NOMO-1 treated with dmso at 0.1 percent for 144 hours (cell line): ENCODE results near the gene TMEM141.

Source experiments
- DNase-seq: peaks from one replicate; lab custom pipeline; 2025; ENCODE audit not compliant: unreplicated experiment; lab: John Stamatoyannopoulos, UW

The TMEM141 gene

DNA sequence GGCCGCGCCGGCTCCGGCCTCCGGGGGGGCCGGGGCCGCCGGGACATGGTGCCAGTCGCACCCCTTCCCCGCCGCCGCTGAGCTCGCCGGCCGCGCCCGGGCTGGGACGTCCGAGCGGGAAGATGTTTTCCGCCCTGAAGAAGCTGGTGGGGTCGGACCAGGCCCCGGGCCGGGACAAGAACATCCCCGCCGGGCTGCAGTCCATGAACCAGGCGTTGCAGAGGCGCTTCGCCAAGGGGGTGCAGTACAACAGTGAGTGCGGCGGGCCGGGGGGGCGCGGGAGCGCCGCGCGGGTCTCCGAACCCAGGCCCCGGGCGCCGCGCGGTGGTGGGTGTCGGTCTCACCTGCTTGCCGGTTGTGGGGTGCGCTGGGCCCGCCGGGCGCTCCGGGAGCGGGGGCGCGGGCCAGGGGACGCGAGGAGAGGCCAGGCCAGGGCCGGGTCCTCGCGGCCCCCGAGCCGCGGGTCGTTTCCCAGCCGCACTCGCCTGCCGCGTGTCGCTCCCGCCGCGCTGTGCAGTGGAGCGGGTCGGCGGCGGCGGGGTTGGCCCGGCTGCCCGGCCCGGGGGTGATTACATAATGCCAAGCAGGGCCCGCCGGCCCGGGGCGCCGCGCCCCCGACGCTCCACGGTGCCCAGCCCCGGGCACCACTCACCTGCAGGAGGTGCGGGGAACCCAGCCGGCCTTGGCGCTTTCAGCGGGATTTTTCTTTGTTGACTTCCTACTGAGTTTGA lies 17.1 kb downstream of the TMEM141 start:
- no peak for DNase-seq

DNA sequence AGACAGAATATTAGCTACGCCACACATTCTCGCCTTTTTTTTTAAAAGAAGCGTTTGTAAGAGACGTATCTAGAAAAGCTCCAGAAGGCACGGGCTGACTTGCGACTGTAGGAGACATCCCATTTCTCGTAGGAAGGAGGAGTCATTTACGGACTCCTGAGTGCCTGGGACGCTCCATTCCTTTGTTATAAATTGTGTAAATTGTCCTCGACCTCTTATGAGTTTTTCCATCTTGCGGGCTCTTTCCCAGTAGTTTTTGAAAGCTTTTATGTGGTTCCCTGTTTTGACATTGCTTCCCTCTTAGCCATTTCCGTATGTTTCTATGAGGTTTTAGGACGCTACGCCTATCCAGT lies 17.6 kb downstream of the TMEM141 start:
- DNase-seq = no peak

DNA sequence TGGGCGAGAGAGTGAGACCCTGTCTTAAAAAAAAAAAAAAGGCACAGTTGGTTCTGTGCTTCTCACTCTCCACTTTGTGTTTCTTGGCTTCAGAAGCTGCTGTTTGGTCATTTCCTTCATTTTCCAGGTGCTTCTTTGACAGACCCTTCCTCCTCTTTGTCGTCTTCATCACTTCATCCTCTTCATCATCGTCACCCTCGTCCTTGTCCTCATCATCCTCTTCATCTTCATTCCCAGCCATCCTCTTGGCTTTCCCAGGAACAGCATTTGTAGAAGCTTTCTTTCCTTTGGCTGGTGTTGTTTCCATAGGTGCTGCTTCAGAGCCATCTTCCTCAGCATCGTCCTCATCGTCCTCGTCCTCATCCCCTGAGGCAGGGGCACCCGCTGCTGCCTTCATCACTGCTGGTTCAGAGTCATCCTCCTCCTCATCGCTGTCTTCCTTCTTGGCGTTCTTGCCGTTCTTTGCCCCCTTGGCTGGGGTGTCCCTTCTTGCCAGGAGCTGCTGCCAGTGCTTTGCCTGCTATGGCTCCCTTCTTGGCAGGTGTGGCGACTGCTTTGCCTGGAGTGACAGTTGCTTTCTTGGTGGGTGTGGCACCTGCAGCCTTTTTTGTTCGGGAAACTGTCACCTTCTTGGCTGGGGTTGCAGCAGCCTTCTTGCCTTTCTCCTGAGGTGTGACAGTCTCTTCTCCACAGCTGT lies 23.7 kb downstream of the TMEM141 start:
- DNase-seq = no peak

DNA sequence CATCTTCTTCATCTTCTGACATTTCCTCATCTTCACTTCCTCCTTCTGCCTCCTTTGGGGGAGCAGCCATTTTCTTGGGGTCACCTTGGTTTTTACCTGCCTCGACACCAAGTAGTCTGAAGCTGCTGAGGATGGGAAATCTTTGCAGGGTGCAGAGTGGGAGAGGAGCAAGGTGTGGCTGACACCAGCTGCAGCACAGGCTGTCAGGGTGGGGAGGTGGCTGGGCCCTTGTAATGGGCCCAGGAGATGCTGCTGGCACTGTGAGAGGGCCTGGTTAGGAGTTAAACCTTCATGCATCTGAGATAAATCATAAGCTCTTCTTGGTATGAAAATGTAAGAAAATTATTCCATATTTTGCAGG lies 24.3 kb downstream of the TMEM141 start:
- DNase-seq = no peak

DNA sequence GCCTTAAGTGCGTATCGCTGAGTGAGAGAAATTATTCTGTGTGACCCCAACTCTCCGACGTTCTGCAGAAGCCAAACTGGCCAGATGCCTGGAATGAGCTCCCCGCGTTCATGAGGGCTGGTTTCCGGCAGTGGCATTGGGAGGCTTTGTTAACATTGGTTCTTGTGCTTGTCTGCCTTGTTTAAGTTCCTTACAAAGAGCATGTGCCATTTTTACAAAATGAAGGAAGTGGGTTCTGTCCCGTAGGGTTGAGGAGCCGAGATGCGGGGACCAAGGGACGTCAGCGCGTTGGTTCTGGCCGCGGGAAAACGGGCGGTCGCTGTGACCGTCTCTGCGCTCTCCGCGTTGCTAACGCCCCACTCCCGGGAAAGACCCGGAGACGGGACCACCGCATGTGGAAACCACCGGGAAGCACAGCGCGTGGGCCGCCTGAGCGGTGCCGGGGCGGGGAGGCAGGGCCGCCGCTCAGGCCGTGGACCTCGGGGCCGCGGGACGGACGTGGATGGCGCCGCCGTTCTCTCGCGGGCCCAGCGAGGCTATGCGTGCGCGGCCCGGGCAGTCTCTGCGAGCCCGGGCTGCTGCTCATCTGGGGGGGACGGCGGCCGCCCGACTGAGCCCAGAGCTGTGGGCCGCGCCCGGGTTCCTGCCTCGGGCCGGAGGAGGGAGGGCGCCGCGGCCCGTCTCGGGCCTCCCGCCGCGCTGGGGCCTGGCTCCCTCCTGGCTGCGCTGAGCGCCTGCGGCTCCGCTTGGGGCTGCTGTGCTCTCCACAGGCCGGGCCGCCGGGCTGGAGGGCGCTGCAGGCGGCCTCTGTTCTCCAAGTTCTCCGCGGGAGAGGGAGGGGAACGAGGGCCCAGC lies 30.1 kb downstream of the TMEM141 start:
- no peak for DNase-seq

DNA sequence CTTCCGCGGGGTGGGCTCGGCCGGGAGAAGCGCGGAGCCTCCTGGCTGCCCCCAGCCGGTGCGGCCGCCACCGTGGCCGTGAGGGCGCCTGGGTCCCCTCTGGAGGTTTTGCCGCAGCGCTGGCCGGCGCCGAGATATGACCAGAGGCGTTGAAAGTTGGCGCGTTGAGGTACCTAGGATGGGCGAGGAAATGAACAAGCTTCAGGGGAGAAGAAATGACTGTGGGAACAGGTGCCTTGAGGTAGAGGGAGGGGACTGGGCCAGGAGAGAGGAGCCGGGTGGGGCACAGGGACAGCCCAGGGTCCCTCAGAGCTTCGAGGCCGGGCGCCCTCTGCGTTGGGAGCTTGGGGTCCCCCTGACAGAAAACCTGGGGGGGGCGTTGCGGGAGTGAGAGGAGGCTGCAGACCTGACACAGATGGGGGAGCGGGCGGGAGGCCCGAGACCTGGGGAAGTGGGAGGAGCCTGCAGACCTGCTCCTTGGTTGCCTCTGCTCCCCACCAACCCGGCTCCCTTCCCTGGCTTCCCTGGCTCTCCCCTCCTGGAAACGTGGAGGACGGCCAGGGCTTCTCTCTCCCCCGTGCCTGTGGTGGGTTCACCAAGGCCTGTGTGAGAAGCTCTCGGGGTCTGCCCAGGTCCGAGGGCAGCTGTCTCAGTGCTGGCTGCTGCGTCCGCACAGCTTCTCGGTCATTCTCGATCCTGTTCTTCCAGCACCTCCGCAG lies 30.8 kb downstream of the TMEM141 start:
- DNase-seq = no peak

DNA sequence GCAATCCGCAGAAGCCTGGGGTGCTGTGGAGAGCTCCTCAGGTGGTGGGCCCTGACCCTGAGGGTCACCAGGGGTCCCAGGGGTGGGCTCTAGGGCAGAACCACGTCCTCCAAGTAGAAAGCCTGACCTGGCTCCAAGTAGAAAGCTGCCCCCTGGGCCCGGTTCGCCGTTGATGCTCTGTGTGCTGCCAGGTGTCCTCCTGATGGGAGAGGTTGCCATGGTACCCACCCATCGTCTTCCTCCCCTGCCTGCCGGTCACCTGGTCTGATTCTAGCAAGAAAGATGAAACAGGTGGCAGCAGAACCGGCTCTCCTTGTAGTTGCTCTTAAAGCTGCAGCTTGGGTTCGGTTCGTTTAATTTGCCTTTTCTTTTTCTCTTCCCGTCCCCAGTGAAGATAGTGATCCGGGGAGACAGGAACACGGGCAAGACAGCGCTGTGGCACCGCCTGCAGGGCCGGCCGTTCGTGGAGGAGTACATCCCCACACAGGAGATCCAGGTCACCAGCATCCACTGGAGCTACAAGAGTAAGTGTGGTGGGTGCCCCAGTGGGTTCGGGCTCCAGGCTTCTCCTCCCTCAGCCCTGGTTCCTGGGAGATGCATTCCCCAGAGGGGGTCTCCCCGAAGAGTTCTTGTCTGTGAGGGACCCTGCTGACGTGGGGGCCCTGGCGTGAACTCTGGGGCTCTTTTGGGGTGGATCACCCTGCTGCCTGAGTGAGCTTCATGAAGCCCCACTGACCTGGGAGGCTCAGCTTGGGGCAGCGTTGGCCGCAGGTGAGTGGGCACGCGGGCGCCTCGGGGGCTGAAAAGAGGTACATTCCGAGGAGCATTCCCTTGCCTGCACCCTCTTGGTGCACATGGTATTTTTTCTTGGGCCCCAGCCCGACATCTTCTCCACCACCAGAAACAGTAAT lies 32.2 kb downstream of the TMEM141 start:
- no peak for DNase-seq

DNA sequence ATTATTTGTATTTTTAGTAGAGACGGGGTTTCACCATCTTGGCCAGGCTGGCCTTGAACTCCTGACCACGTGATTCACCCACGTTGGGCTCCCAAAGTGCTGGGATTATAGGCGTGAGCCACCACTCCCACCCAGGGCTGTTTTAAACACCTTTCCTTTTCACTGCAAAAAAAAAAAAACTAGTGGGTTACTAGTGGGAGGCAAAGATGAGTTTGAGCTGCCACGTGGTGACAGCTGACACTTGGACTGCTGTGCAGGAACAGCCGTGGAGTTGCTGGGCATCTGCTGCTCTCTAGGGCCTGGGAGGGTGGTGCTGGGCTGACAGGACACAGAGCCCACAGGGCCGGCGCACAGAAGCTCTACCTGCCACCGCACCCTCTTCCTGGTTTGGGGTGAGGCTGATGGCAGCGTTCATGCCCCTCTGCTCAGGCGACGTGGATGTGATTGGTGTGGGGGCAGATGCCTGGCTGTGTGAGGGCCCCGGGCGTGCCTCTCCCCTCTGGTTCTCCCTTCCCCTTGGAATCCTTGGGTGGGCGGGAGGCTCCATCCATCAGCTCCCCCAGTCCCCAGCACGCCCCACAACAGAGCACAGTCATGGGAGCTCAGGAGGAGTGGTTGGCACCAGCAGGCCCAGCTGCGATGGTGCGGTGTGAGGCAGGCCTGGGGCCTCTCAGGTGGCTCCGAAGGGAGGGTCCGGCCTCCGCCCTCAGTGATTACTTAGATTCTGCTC lies 33.5 kb downstream of the TMEM141 start:
- DNase-seq = no peak

DNA sequence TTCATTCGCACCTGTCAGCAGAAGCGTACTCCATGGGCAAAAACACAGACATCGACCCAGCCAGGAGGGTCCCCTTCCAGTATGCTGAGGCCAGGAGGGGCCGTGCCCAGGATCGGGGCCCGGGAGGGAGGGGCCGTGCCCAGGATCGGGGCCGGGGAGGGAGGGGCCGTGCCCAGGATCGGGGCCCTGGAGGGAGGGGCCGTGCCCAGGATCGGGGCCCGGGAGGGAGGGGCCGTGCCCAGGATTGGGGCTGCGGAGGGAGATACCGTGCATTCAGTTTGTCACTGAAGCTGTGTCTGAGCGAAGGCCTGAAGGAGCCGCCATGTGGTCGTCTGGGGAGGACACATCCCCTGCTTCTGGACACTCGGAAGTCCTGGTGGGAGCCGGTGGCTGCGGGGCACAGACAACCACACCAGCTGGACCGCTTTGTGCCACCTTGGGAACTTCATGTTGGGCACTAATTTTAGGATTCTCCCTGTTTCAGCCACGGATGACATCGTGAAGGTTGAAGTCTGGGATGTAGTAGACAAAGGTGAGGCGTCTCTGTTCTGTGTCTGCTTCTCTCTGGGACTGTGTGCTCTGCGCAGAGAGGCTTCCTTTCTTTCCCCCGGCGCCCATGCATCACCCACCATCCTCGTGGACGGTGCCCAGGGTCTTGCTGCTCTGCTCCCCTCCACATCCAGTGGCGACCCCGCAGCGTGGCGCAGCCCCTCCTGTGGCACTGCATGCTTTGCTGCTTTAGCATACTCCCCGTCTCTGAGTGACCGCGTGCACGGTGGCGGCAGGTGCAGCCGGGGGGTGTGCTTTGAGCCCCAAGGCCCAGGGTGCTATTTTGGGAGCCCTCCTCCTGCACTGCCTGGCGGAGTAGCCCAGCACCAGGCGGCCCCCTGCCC lies 34.4 kb downstream of the TMEM141 start:
- no peak for DNase-seq

DNA sequence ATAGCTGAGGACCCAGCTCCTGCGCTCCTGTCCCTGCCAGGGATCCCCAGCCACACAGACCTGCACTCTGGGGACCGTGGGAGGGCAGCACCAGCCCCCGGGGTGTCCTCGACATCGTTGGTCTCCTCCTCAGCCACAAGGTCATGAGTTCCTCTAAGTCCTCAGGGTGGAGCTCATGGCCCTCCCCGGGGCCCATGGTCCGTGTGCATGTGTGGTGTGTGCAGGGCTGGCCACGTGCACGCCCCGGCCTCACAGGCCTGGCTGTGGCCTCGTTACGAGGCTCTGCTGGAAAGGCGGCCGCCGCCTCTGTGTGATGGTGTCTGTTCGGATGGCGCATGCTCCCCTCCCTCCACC lies 35.0 kb downstream of the TMEM141 start:
- no peak for DNase-seq

DNA sequence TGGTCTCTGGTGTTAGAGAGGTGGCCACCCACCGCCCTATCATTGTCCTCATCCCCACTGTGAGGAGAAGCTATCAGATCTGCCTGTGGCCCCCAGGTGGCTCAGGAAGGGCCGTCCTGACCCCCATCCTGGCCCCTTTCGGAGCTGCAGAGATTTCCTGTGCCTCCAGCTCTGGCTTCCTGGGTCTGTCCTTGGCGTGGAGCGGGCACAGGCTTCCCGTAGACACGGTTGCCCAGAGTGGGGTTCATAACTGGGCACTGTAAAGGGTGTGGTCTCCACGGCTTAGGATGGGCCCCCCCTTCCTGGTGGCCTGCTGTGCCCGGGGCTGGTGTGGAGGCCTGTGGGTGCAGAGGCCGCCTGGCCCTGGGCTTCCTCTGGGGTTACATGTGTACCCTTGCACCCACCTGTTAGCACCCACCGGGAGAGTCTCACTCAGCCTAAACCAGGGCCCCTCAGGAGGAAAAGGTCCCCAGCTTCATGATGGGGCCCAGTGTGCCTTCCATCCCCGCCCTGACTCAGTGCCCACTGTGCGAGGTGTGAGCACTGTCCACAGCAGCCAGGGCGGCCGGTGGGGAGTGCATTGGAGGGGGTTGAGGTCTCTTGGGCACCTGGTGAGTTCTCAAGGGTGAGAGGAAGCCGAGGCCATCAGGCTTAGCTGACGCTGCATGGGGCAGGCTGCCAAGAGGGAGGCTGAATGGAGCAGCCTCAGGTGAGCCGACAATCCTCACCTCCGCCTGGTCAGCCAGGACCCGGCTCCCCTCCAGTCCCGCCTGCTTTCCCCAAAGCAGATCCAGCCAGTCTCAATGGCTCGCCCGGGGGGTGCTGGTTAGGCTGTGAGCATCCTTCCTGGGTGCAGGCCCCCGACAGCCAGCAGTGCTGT lies 35.8 kb downstream of the TMEM141 start:
- DNase-seq = no peak

DNA sequence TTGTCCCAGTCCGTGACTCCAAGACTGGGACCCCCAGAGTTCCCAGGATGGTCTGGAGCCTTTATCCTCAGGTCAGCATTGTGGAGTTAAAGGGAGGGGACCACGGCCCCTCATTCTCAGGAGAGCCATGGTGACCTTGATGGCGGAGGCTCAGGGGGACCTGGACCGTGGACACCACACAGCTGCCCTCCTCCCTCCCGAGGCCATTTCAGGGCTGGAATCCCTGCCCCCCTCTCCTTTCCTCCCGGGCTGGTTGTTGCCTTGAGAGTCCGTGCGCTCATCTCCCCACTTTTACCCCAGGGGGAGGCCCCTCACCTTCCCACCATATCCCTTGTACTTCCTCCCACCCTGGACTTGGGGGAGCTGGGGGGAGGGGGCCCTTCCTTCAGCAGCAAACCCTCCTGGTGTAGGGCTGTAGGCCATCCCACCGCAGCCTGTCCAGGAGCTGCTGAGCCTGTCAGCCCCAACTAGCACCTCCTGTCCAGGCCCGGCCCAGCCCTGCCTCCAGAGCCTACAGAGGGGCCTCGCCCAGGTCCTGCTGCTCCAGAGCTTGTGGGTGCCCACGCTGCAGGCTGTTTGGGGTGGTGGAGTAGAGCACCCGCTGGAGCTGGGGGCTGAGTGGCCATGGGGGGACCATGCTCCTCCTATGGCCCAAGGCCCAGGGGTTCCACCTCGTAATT lies 36.8 kb downstream of the TMEM141 start:
- DNase-seq = no peak

DNA sequence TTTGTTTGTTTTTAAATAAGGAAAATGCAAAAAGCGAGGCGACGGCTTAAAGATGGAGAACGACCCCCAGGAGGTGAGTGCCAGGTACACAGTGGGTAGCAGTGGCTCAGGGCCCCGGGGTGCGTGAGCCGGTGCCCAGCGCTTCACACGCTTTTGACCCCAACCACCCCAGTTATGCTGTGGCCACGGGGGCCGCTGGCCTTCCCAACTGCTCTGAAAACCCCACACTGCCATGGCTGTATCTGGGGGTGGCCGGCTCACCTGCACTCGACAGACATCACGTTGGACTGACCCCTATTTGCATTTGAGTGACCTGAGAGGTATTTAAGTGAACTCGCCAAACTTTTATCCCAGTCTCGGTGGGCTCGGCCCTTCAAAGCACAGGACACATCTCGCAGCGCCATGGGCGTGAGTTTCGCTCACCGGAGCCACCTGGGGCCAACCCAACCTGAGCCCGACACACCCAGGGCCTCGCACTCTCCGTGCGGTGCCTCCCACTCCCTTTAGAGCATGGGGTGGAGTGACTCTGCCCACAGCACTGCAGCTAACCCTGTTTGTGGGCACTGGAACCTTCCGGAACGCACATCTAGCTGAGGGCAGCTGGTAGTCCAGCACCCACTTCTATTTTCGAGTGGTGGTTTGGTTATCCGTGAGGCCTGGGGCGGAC lies 37.5 kb downstream of the TMEM141 start:
- no peak for DNase-seq

DNA sequence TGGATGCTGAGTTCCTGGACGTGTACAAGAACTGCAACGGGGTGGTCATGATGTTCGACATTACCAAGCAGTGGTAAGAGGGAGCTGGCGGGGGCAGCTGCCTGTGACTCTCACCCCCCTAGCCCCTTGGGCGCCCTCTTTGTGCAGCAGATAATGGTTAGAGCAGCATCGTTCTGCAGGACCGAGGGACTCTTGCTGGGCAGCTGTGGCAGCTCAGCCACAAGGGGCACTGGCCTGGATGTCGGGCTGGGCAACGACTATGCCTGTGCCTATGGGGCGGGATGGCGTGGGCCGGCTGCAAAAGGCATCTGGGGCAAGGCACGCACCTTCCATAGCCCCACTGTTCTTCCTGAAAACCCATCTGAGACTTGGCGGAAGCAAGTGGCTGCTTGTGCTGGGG lies 38.3 kb downstream of the TMEM141 start:
- DNase-seq = no peak

DNA sequence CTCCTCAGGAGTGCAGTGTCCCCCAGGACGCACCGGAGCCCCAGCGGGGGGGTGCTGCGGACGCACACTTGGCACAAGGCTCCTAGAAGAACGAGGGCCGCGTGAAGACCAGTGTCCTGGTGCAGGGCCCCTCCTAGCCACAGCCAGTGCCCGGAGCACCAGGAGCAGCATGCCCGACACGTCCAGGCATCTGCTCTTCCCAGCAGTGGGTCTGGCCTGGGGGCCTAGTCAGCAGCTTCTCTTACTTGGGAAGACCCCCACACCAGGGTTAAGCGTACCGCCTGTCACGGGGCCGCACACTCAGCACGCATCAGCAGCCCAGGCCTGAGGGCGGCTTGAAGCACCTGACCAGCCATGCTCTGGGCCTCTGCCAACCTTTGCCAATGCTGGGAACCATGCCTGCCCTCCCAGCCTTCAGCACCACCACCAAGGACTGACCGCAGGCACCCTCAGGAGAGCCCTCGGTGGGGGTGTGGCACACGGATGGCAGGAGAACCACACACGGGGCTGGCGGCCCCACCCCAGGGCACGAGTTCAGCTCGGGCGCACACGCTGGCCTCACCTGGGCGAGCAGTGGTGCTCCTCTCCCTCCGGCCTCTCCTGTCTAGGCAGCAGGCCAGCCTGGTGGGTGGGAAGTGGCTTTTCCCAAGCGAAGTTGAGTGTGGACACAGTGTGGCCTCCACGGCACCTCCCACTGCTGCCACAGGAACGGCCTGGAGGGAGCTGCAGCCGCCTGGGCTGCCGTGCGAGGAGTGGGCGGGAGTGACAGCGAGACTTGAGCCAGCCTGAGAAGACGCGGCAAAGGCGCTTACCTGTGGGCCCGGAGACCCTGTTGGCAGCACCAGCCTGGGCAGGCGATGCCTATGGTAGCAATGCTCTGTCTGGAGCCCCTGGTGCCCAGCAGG lies 39.1 kb downstream of the TMEM141 start:
- DNase-seq = no peak
